H9 (cell line): Measurements from ENCODE around the gene GPC6. TPM values are rescaled to one million over a fixed set of nuclear protein-coding genes. Genes with fewer than 3 reads are reported as not detected.

Experiments used
- DNase-seq: peaks from one replicate; pipeline ENCODE4 v3.0.0-alpha.2; 2017
- H2AFZ ChIP-seq: one replicate; pipeline ENCODE4 v1.6.1; 2013; ENCODE audit warnings: mild to moderate bottlenecking, low read length, control low read depth, moderate library complexity
- H2AK5ac ChIP-seq: 2 replicates; pipeline ENCODE4 v1.6.1; 2013; ENCODE audit warnings: low read length, control low read depth, mixed read lengths; ENCODE audit not compliant: insufficient read length
- H2BK120ac ChIP-seq: one replicate; pipeline ENCODE4 v1.6.1; 2013; ENCODE audit warnings: low read depth, mild to moderate bottlenecking, low read length, control low read depth, inconsistent platforms; ENCODE audit not compliant: poor library complexity, severe bottlenecking
- H2BK12ac ChIP-seq: 2 replicates; pipeline ENCODE4 v1.6.1; 2013; ENCODE audit warnings: low read length, control low read depth, mixed read lengths, low read depth; ENCODE audit not compliant: insufficient read length
- H2BK15ac ChIP-seq: 2 replicates; pipeline ENCODE4 v1.6.1; 2013; ENCODE audit warnings: low read depth, low read length, control low read depth
- H2BK20ac ChIP-seq: one replicate; pipeline ENCODE4 v1.6.1; 2013; ENCODE audit warnings: low read depth, mild to moderate bottlenecking, low read length, control low read depth, inconsistent platforms; ENCODE audit not compliant: poor library complexity, severe bottlenecking
- H2BK5ac ChIP-seq: 2 replicates; pipeline ENCODE4 v1.6.1; 2013; ENCODE audit warnings: low read length, control low read depth, mixed read lengths; ENCODE audit not compliant: insufficient read length
- H3K14ac ChIP-seq: 2 replicates; pipeline ENCODE4 v1.6.1; 2013; ENCODE audit warnings: low read length, control low read depth; ENCODE audit not compliant: insufficient read depth
- H3K18ac ChIP-seq: 2 replicates; pipeline ENCODE4 v1.6.1; 2013; ENCODE audit warnings: low read depth, mild to moderate bottlenecking, mixed read lengths, low read length, control low read depth; ENCODE audit not compliant: insufficient read length
- H3K23ac ChIP-seq: 2 replicates; pipeline ENCODE4 v1.6.1; 2013; ENCODE audit warnings: low read length, control low read depth, mixed read lengths, low read depth; ENCODE audit not compliant: insufficient read length
- H3K23me2 ChIP-seq: 2 replicates; pipeline ENCODE4 v1.6.1; 2013; ENCODE audit warnings: low read depth, mild to moderate bottlenecking, mixed read lengths, low read length, control low read depth; ENCODE audit not compliant: insufficient read length, poor library complexity, severe bottlenecking
- H3K27ac ChIP-seq: 2 replicates; pipeline ENCODE4 v1.5.1; 2013; ENCODE audit warnings: low read length, control low read depth, mixed read lengths, low read depth; ENCODE audit not compliant: insufficient read length
- H3K27me3 ChIP-seq: 2 replicates; pipeline ENCODE4 v1.6.1; 2013; ENCODE audit warnings: low read length, control low read depth, inconsistent platforms; ENCODE audit not compliant: insufficient read depth
- H3K4ac ChIP-seq: 2 replicates; pipeline ENCODE4 v1.6.1; 2013; ENCODE audit warnings: low read depth, mild to moderate bottlenecking, control low read depth, inconsistent platforms, low read length, moderate library complexity
- H3K4me1 ChIP-seq: 2 replicates; pipeline ENCODE4 v1.6.1; 2013; ENCODE audit warnings: low read length, control low read depth, inconsistent platforms; ENCODE audit not compliant: insufficient read depth
- H3K4me2 ChIP-seq: 2 replicates; pipeline ENCODE4 v1.6.1; 2013; ENCODE audit warnings: low read length, control low read depth, mixed read lengths; ENCODE audit not compliant: insufficient read length, insufficient read depth
- H3K56ac ChIP-seq: 2 replicates; pipeline ENCODE4 v1.6.1; 2013; ENCODE audit warnings: low read depth, mild to moderate bottlenecking, mixed read lengths, low read length, control low read depth; ENCODE audit not compliant: insufficient read length
- H3K79me1 ChIP-seq: 2 replicates; pipeline ENCODE4 v1.6.1; 2013; ENCODE audit warnings: low read depth, mild to moderate bottlenecking, moderate library complexity, low read length, control low read depth, inconsistent platforms; ENCODE audit not compliant: insufficient read depth, poor library complexity, severe bottlenecking
- H3K79me2 ChIP-seq: 2 replicates; pipeline ENCODE4 v1.6.1; 2013; ENCODE audit warnings: low read length, control low read depth, inconsistent platforms; ENCODE audit not compliant: insufficient read depth
- H3K9ac ChIP-seq: 2 replicates; pipeline ENCODE4 v1.6.1; 2013; ENCODE audit warnings: low read length, control low read depth, mixed read lengths; ENCODE audit not compliant: insufficient read length; ENCODE audit errors: extremely low read depth
- H3K9me3 ChIP-seq: one replicate; pipeline ENCODE4 v1.6.1; 2013; ENCODE audit warnings: low read depth, low read length, inconsistent platforms; ENCODE audit not compliant: control insufficient read depth
- H3T11ph ChIP-seq: one replicate; pipeline ENCODE4 v1.6.1; 2013; ENCODE audit warnings: mild to moderate bottlenecking, low read length, control low read depth, inconsistent platforms
- H4K20me1 ChIP-seq: one replicate; pipeline ENCODE4 v1.6.1; 2013; ENCODE audit not compliant: control insufficient read depth, insufficient read length, insufficient read depth
- H4K5ac ChIP-seq: 2 replicates; pipeline ENCODE4 v1.6.1; 2013; ENCODE audit warnings: low read depth, mild to moderate bottlenecking, mixed read lengths, low read length, control low read depth; ENCODE audit not compliant: insufficient read length
- H4K8ac ChIP-seq: replicated peaks from 2 replicates; pipeline ENCODE4 v1.6.1; 2013; ENCODE audit warnings: low read length, control low read depth, mixed read lengths, low read depth; ENCODE audit not compliant: insufficient read length
- H4K91ac ChIP-seq: 2 replicates; pipeline ENCODE4 v1.6.1; 2013; ENCODE audit warnings: low read depth, mild to moderate bottlenecking, moderate library complexity, mixed read lengths, low read length, control low read depth; ENCODE audit not compliant: insufficient read length
- H3K27ac Mint-ChIP-seq, 3 experiments: 2 replicates in 2 of 3; 3 replicates in 1 of 3; pipeline ENCODE4 v1.8.0; 2020 to 2021; ENCODE audit warnings: mixed read lengths in 3 of 3, mild to moderate bottlenecking in 1 of 3, moderate library complexity in 1 of 3
- H3K27me3 Mint-ChIP-seq: 2 replicates; pipeline ENCODE4 v1.8.0; 2021; ENCODE audit warnings: low read depth, mild to moderate bottlenecking, moderate library complexity, mixed read lengths
- H3K36me3 Mint-ChIP-seq, 3 experiments: 2 replicates in 2 of 3; 3 replicates in 1 of 3; pipeline ENCODE4 v1.8.0; 2020 to 2021; ENCODE audit warnings: low read depth in 3 of 3, mixed read lengths in 3 of 3; ENCODE audit not compliant: insufficient read depth in 1 of 3
- H3K4me1 Mint-ChIP-seq, 2 experiments: 2 replicates each; pipeline ENCODE4 v1.8.0; 2020; ENCODE audit warnings: mixed read lengths in 2 of 2
- H3K4me3 Mint-ChIP-seq, 2 experiments: 2 replicates in 1 of 2; 3 replicates in 1 of 2; pipeline ENCODE4 v1.8.0; 2020 to 2021; ENCODE audit warnings: mild to moderate bottlenecking in 2 of 2, mixed read lengths in 2 of 2, moderate library complexity in 1 of 2
- H3K9me3 Mint-ChIP-seq, 2 experiments: 2 replicates in 1 of 2; 3 replicates in 1 of 2; pipeline ENCODE4 v1.8.0; 2020; ENCODE audit warnings: mild to moderate bottlenecking in 2 of 2, mixed read lengths in 2 of 2, moderate library complexity in 1 of 2
- CTCF ChIP-seq: fragments of 200-600 bp; sonication (generic); conservative IDR thresholded peaks from 3 replicates; pipeline ENCODE4 v1.8.0; 2021; ENCODE audit warnings: antibody characterized with exemption, mild to moderate bottlenecking
- WGBS: extraction: QIAGEN DNeasy Blood & Tissue Kit; methylation state at CpG from one replicate; pipeline ENCODE4 v1.1.7; 2013; ENCODE audit warnings: missing lambda C conversion rate, low lambda C conversion rate, mixed read lengths; ENCODE audit not compliant: insufficient read length; ENCODE audit errors: extremely low coverage; 5-methylcytosine and 5-hydroxymethylcytosine counted together
- total RNA-seq: library from RNA; stranded (reverse); gene quantifications from 2 replicates; pipeline ENCODE4 v1.2.1, GENCODE V29; 2021

Gene GPC6
- total RNA-seq, 1 experiment from 2014 or later: 15.6 TPM

GRCh38 chr13:94389604-94390351 lies 1163.2 kb downstream of the GPC6 start:
- WGBS: no CpG with 5 or more reads among the region's 7 CpGs
- H2BK120ac ChIP-seq: no peak overlapping the region
- H3K23ac ChIP-seq: no peak overlapping the region
- H3K14ac ChIP-seq: no peak overlapping the region
- no peak overlapping the region for H2AK5ac ChIP-seq
- H4K91ac ChIP-seq: no peak overlapping the region
- no peak for TF ChIP-seq CTCF
- no peaks in the 10 kb centered on the region for H3K9me3 ChIP-seq
- H3K9ac ChIP-seq: no peak overlapping the region
- no peak overlapping the region for H4K8ac ChIP-seq
- Mint-ChIP-seq H3K9me3 (no peaks in the 10 kb centered on the region), H3K4me1 (peaks cover 18 to 20% of the 10 kb centered on the region in 2 experiments), H3K27me3 (no peaks in the 10 kb centered on the region), H3K36me3 (no peaks in the 10 kb centered on the region), H3K4me3 (no peak overlapping the region), H3K27ac (no peak overlapping the region)
- H3K79me1 ChIP-seq: no peaks in the 10 kb centered on the region
- H3K27ac ChIP-seq: no peak overlapping the region
- no peak overlapping the region for H3T11ph ChIP-seq
- H3K79me2 ChIP-seq: no peaks in the 10 kb centered on the region
- H2BK15ac ChIP-seq: no peak overlapping the region
- no peak overlapping the region for H4K5ac ChIP-seq
- H3K4me2 ChIP-seq: no peak overlapping the region
- peaks cover 2% of the 10 kb centered on the region; the same call in 1 of the 2 replicates for H3K4me1 ChIP-seq
- no peak overlapping the region for H2BK12ac ChIP-seq
- H3K18ac ChIP-seq: no peak overlapping the region
- no peak overlapping the region for H2AFZ ChIP-seq
- no peak overlapping the region for H2BK20ac ChIP-seq
- DNase-seq: no peak
- no peak overlapping the region for H2BK5ac ChIP-seq
- no peaks in the 10 kb centered on the region for H3K27me3 ChIP-seq
- H3K4ac ChIP-seq: no peak overlapping the region
- H3K23me2 ChIP-seq: no peaks in the 10 kb centered on the region
- H4K20me1 ChIP-seq: no peaks in the 10 kb centered on the region
- no peak overlapping the region for H3K56ac ChIP-seq
